ENCODE data around the gene PLCL2. TPM values are rescaled to one million over a fixed set of nuclear protein-coding genes. Genes with fewer than 3 reads are reported as not detected.

Gene PLCL2
- total RNA-seq, 4 donors from 2014 or later: 1.4 to 4.5 (median 3.9) TPM

- intact Hi-C loops (cut with DNase I; ENCODE audit: low total_unique reads): no loop called here
- 84 to 85% methylated on average over 2 of the region's 2 CpGs for WGBS, 2 donors
- no peak overlapping the region for H3K4me3 ChIP-seq (ENCODE audit: low read depth, poor library complexity, severe bottlenecking)
- TF ChIP-seq CTCF (IDR thresholded peaks at IDR 0.05): no peak
- TF ChIP-seq POLR2A (IDR thresholded peaks at IDR 0.05): no peak
- no peak for DNase-seq (ENCODE audit: low spot score in 2 of 2)
Observed at GRCh38 chr3:16911916-16912315, 27.2 kb downstream of the PLCL2 start.

- TF ChIP-seq CTCF (IDR thresholded peaks at IDR 0.05) (no peak), POLR2A (IDR thresholded peaks at IDR 0.05) (no peak)
- intact Hi-C loops (cut with DNase I; ENCODE audit: low total_unique reads): no loop called here
Observed at GRCh38 chr3:16912400-16913263, 27.9 kb downstream of the PLCL2 start.

GRCh38 chr3:16913264-16913580, 28.5 kb downstream of the PLCL2 start:
- H3K4me3 ChIP-seq (ENCODE audit: low read depth, poor library complexity, severe bottlenecking): no peak overlapping the region
- TF ChIP-seq CTCF (IDR thresholded peaks at IDR 0.05) (no peak), POLR2A (IDR thresholded peaks at IDR 0.05) (no peak)
- no peak for DNase-seq (ENCODE audit: low spot score in 2 of 2)
- intact Hi-C loops (cut with DNase I; ENCODE audit: low total_unique reads): no loop called here
- WGBS, 2 donors: 93 to 99% methylated on average over 2 of the region's 2 CpGs

More at GRCh38 chr3:16912400-16913263, 27.9 kb downstream of the PLCL2 start:
- DNase-seq (ENCODE audit: low spot score in 2 of 2): no peak
- WGBS, 2 donors: 89 to 93% methylated on average over 3 of the region's 3 CpGs
- H3K4me3 ChIP-seq (ENCODE audit: low read depth, poor library complexity, severe bottlenecking): no peak overlapping the region

GRCh38 chr3:16916840-16917239, 32.1 kb downstream of the PLCL2 start:
- WGBS, 2 donors: 47 to 63% methylated on average over 5 of the region's 5 CpGs

GRCh38 chr3:16917256-16917935, 32.6 kb downstream of the PLCL2 start:
- no peak overlapping the region for H3K4me3 ChIP-seq (ENCODE audit: low read depth, poor library complexity, severe bottlenecking)
- intact Hi-C loops (cut with DNase I; ENCODE audit: low total_unique reads): no loop called here
- no peak for TF ChIP-seq CTCF (IDR thresholded peaks at IDR 0.05)
- no peak for TF ChIP-seq POLR2A (IDR thresholded peaks at IDR 0.05)
- no peak for DNase-seq (ENCODE audit: low spot score in 2 of 2)

More at GRCh38 chr3:16916840-16917239, 32.1 kb downstream of the PLCL2 start:
- TF ChIP-seq CTCF (IDR thresholded peaks at IDR 0.05) (no peak), POLR2A (IDR thresholded peaks at IDR 0.05) (no peak)
- no peak overlapping the region for H3K4me3 ChIP-seq (ENCODE audit: low read depth, poor library complexity, severe bottlenecking)
- intact Hi-C loops (cut with DNase I; ENCODE audit: low total_unique reads): no loop called here
- DNase-seq (ENCODE audit: low spot score in 2 of 2): no peak
